ENCODE measurements around the gene REPS2. TPM values are rescaled to one million over a fixed set of nuclear protein-coding genes. Genes with fewer than 3 reads are reported as not detected.

The REPS2 gene
- total RNA-seq, 2 donors from 2014 or later = 17.6 to 22.7 TPM

- Histone ChIP-seq H3K4me1 (no peaks in the 10 kb centered on the region), H3K9me3 (no peaks in the 10 kb centered on the region), H3K9ac (ENCODE audit: low read depth in 2 of 2, low read length in 2 of 2) (no peak overlapping the region), H3K4me3 (no peak overlapping the region), H3K27me3 (no peaks in the 10 kb centered on the region), H3K36me3 (no peaks in the 10 kb centered on the region), H3K27ac (no peak overlapping the region)
- DNase-seq = no peak
- no peak for TF ChIP-seq CTCF (IDR thresholded peaks at IDR 0.05)
- intact Hi-C loops (cut with DNase I) = no loop called here
These were observed 81.9 kb downstream of the REPS2 start for GRCh38 chrX:17028356-17028755.

- intact Hi-C loops (cut with DNase I) = no loop called here
- DNase-seq = no peak
These were observed 83.6 kb downstream of the REPS2 start for GRCh38 chrX:17030092-17030491.

GRCh38 chrX:17030580-17031270, 84.3 kb downstream of the REPS2 start:
- intact Hi-C loops (cut with DNase I) = no loop called here
- no peak overlapping the region for H3K9ac ChIP-seq (ENCODE audit: low read depth in 2 of 2, low read length in 2 of 2)
- no peak for TF ChIP-seq CTCF (IDR thresholded peaks at IDR 0.05)
- H3K9me3 ChIP-seq = no peaks in the 10 kb centered on the region
- no peaks in the 10 kb centered on the region for H3K4me1 ChIP-seq
- no peak overlapping the region for H3K4me3 ChIP-seq
- DNase-seq = no peak
- no peak overlapping the region for H3K27ac ChIP-seq
- H3K27me3 ChIP-seq = no peaks in the 10 kb centered on the region
- no peaks in the 10 kb centered on the region for H3K36me3 ChIP-seq

More at GRCh38 chrX:17030092-17030491, 83.6 kb downstream of the REPS2 start:
- Histone ChIP-seq H3K9me3 (no peaks in the 10 kb centered on the region), H3K27ac (no peak overlapping the region), H3K4me1 (no peaks in the 10 kb centered on the region), H3K9ac (ENCODE audit: low read depth in 2 of 2, low read length in 2 of 2) (no peak overlapping the region), H3K36me3 (no peaks in the 10 kb centered on the region), H3K27me3 (no peaks in the 10 kb centered on the region), H3K4me3 (no peak overlapping the region)
- no peak for TF ChIP-seq CTCF (IDR thresholded peaks at IDR 0.05)

- intact Hi-C loops (cut with DNase I) = no loop called here
- no peaks in the 10 kb centered on the region for H3K27me3 ChIP-seq
- no peak for TF ChIP-seq CTCF (IDR thresholded peaks at IDR 0.05)
- H3K4me3 ChIP-seq = no peak overlapping the region
- H3K27ac ChIP-seq = no peak overlapping the region
- DNase-seq = no peak
- H3K9me3 ChIP-seq = no peaks in the 10 kb centered on the region
- no peaks in the 10 kb centered on the region for H3K36me3 ChIP-seq
- no peaks in the 10 kb centered on the region for H3K4me1 ChIP-seq
- no peak overlapping the region for H3K9ac ChIP-seq (ENCODE audit: low read depth in 2 of 2, low read length in 2 of 2)
These were observed 85.4 kb downstream of the REPS2 start for GRCh38 chrX:17031827-17032226.

- H3K4me1 ChIP-seq = no peaks in the 10 kb centered on the region
- H3K9ac ChIP-seq (ENCODE audit: low read depth in 2 of 2, low read length in 2 of 2) = no peak overlapping the region
- DNase-seq = no peak
- no peak overlapping the region for H3K4me3 ChIP-seq
- intact Hi-C loops (cut with DNase I) = no loop called here
- H3K9me3 ChIP-seq = no peaks in the 10 kb centered on the region
- H3K27me3 ChIP-seq = no peaks in the 10 kb centered on the region
- no peak overlapping the region for H3K27ac ChIP-seq
- H3K36me3 ChIP-seq = no peaks in the 10 kb centered on the region
- no peak for TF ChIP-seq CTCF (IDR thresholded peaks at IDR 0.05)
These were observed 85.9 kb downstream of the REPS2 start for GRCh38 chrX:17032351-17032750.

All from colonic mucosa (tissue), 4 donors.